Measurements from ENCODE around the gene MAMDC4. TPM values are rescaled to one million over a fixed set of nuclear protein-coding genes. Genes with fewer than 3 reads are reported as not detected.
"Not testable (repeated sequence)": the region's sequence is repeated elsewhere in the genome, so short reads cannot be mapped to it uniquely, and the experiment has no call there.

Gene MAMDC4
- total RNA-seq, 1 experiment from 2014 or later = 6.7 TPM

DNA sequence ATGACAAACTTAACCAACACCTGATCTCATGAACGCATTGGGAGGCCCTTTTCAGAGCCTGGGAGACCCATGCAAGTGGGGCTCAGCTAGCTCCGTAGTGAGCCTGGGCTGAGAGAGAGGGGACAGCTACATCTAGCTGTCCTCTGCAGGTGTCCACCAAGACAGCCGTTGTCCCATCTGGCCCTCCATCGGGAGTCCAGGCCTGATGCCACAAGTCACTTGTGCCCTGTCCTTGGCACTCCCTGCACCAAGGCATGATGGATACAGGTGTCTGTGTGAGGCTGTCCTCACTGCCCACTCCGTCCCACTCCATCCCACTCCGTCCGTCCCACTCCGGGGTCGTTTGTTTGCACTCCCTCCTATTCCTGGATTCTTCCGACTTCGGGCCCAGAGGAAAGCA is 16.5 kb downstream of the MAMDC4 start:
- TF ChIP-seq RELA (CRISPR knock-in tag; IDR thresholded peaks at IDR 0.05; ENCODE audit: borderline replicate concordance) (no peak), EMX1 (CRISPR knock-in tag; IDR thresholded peaks at IDR 0.05) (no peak), ZNF281 (CRISPR knock-in tag; IDR thresholded peaks at IDR 0.05) (no peak), ZNF263 (CRISPR knock-in tag; IDR thresholded peaks at IDR 0.05; ENCODE audit: low read depth) (no peak), CREM (CRISPR knock-in tag; IDR thresholded peaks at IDR 0.05) (no peak), ZNF317 (CRISPR knock-in tag; IDR thresholded peaks at IDR 0.05; ENCODE audit: borderline replicate concordance, low read depth) (no peak), JAZF1 (CRISPR knock-in tag; IDR thresholded peaks at IDR 0.05) (no peak), IRF2 (CRISPR knock-in tag; IDR thresholded peaks at IDR 0.05; ENCODE audit: borderline replicate concordance, low read depth) (no peak), TEAD4 (CRISPR knock-in tag; IDR thresholded peaks at IDR 0.05) (no peak), ZNF121 (CRISPR knock-in tag; IDR thresholded peaks at IDR 0.05) (no peak), TCF7 (CRISPR knock-in tag; IDR thresholded peaks at IDR 0.05; ENCODE audit: low read depth) (no peak), ZNF232 (CRISPR knock-in tag; IDR thresholded peaks at IDR 0.05) (no peak)
- TF ChIP-seq, protein P1, sequence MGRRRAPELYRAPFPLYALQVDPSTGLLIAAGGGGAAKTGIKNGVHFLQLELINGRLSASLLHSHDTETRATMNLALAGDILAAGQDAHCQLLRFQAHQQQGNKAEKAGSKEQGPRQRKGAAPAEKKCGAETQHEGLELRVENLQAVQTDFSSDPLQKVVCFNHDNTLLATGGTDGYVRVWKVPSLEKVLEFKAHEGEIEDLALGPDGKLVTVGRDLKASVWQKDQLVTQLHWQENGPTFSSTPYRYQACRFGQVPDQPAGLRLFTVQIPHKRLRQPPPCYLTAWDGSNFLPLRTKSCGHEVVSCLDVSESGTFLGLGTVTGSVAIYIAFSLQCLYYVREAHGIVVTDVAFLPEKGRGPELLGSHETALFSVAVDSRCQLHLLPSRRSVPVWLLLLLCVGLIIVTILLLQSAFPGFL (CRISPR knock-in tag; IDR thresholded peaks at IDR 0.05; ENCODE audit: borderline replicate concordance) = no peak
- TF ChIP-seq, protein P2, sequence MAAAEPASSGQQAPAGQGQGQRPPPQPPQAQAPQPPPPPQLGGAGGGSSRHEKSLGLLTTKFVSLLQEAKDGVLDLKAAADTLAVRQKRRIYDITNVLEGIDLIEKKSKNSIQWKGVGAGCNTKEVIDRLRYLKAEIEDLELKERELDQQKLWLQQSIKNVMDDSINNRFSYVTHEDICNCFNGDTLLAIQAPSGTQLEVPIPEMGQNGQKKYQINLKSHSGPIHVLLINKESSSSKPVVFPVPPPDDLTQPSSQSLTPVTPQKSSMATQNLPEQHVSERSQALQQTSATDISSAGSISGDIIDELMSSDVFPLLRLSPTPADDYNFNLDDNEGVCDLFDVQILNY (CRISPR knock-in tag; IDR thresholded peaks at IDR 0.05) = no peak
- TF ChIP-seq, protein P3, sequence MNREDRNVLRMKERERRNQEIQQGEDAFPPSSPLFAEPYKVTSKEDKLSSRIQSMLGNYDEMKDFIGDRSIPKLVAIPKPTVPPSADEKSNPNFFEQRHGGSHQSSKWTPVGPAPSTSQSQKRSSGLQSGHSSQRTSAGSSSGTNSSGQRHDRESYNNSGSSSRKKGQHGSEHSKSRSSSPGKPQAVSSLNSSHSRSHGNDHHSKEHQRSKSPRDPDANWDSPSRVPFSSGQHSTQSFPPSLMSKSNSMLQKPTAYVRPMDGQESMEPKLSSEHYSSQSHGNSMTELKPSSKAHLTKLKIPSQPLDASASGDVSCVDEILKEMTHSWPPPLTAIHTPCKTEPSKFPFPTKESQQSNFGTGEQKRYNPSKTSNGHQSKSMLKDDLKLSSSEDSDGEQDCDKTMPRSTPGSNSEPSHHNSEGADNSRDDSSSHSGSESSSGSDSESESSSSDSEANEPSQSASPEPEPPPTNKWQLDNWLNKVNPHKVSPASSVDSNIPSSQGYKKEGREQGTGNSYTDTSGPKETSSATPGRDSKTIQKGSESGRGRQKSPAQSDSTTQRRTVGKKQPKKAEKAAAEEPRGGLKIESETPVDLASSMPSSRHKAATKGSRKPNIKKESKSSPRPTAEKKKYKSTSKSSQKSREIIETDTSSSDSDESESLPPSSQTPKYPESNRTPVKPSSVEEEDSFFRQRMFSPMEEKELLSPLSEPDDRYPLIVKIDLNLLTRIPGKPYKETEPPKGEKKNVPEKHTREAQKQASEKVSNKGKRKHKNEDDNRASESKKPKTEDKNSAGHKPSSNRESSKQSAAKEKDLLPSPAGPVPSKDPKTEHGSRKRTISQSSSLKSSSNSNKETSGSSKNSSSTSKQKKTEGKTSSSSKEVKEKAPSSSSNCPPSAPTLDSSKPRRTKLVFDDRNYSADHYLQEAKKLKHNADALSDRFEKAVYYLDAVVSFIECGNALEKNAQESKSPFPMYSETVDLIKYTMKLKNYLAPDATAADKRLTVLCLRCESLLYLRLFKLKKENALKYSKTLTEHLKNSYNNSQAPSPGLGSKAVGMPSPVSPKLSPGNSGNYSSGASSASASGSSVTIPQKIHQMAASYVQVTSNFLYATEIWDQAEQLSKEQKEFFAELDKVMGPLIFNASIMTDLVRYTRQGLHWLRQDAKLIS (CRISPR knock-in tag; IDR thresholded peaks at IDR 0.05; ENCODE audit: borderline replicate concordance) = no peak
- ATAC-seq = no peak
- 0 out of 2 replicates have a peak overlapping the region, but pooled peaks have one; percentile 30 for H3K4me3 Mint-ChIP-seq
- no peak for DNase-seq (ENCODE audit: low spot score)
- H3K27me3 Mint-ChIP-seq (ENCODE audit: low read depth) = peaks cover 25% of the 10 kb centered on the region
- peaks cover 42% of the 10 kb centered on the region for H3K36me3 Mint-ChIP-seq
- peaks cover 4% of the 10 kb centered on the region for H3K4me1 Mint-ChIP-seq
- ChIA-PET CTCF (interaction anchor here (1.0 kb wide), 1 partner anchor 26 kb away, joined by 3 read pairs; the partner anchor contains the start of gene AJM1), POLR2A (no interaction called here)
- H3K9me3 Mint-ChIP-seq = peaks cover 35% of the 10 kb centered on the region
- H3K27ac Mint-ChIP-seq = no peak overlapping the region

DNA sequence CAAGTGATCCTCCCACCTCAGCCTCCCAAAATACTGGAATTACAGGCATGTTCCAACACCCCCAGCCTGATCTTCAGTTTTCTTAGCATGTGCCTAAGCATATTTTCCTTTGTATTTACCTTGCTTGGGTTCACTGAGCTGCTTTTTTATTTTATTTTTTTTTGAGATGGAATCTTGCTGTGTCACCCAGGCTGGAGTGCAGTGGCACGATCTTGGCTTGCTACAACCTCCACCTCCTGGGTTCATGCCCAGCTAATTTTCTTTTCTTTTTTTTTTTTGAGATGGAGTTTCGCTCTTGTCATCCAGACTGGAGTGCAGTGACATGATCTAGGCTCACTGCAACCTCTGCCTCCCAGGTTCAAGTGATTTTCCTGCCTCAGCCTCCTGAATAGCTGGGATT is 17.5 kb downstream of the MAMDC4 start:
- not testable (repeated sequence) for DNase-seq (ENCODE audit: low spot score); H3K4me1 Mint-ChIP-seq; ATAC-seq; H3K4me3 Mint-ChIP-seq; H3K27ac Mint-ChIP-seq
- ChIA-PET POLR2A (interaction anchor here (0.6 to 1.1 kb wide), 2 partner anchors 16 to 302 kb away, joined by 3 read pairs; partner anchors contain the start of genes TMEM210 and TRAF2), CTCF (interaction anchor here (1.0 kb wide), 1 partner anchor 27 kb away, joined by 4 read pairs; the partner anchor contains the start of gene AJM1)
- H3K36me3 Mint-ChIP-seq = peaks cover 34% of the 10 kb centered on the region
- peaks cover 25% of the 10 kb centered on the region for H3K27me3 Mint-ChIP-seq (ENCODE audit: low read depth)
- H3K9me3 Mint-ChIP-seq = peaks cover 35% of the 10 kb centered on the region
